Measurements from ENCODE around the gene RYR2.

Gene RYR2

DNA sequence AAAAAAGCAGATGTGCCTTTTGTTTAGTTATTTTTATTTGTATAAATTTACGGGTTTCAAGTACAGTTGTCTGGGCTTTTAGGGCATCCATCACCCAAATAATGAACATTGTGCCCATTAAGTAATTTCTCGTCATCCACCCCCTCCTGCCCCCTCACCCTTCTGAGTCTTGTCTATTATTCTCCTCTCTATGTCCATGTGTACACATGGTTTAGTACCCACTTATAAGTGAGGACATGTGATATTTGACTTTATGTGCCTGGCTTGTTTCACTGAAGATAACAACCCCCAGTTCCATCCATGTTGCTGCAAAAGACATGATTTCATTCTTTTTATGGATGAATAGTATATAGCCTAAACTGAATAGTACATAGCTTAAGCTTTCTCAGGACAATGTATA lies 659.5 kb downstream of the RYR2 start:
- no peak for TF ChIP-seq POLR2A (IDR thresholded peaks at IDR 0.05; ENCODE audit: low read depth, low read length)
- no peak for TF ChIP-seq TAF1 (IDR thresholded peaks at IDR 0.05; ENCODE audit: borderline replicate concordance, low read depth, low read length)
- no peak for TF ChIP-seq POLR2AphosphoS5 (IDR thresholded peaks at IDR 0.05; ENCODE audit: low read depth, low read length)
- DNase-seq (ENCODE audit: insufficient read length): no peak
- FAIRE-seq: no peak

GRCh38 chr1:237702161-237702560 lies 660.2 kb downstream of the RYR2 start:
- no peak for DNase-seq (ENCODE audit: insufficient read length)
- no peak for FAIRE-seq
- TF ChIP-seq POLR2A (IDR thresholded peaks at IDR 0.05; ENCODE audit: low read depth, low read length): no peak
- TF ChIP-seq POLR2AphosphoS5 (IDR thresholded peaks at IDR 0.05; ENCODE audit: low read depth, low read length): no peak
- no peak for TF ChIP-seq TAF1 (IDR thresholded peaks at IDR 0.05; ENCODE audit: borderline replicate concordance, low read depth, low read length)

DNA sequence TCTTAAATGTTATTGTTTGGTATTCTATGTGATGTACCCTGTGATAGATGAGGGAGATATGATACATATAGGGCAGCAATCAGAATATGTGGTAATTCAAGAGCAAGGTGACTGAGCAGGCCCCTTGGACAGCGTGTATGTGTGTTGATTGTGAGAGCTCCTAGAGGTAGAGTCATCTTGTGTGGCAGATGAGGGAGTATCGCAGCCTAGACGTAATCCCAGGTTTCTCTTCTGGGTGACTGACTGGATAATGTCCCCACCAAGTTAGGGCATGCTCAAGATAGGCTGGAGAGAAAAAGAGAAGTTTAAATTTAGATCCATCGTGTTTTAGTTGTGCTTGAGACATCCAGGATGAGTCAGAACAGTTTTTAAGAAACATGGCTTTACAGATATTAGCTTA lies 663.5 kb downstream of the RYR2 start:
- FAIRE-seq: no peak
- DNase-seq (ENCODE audit: insufficient read length): no peak

DNA sequence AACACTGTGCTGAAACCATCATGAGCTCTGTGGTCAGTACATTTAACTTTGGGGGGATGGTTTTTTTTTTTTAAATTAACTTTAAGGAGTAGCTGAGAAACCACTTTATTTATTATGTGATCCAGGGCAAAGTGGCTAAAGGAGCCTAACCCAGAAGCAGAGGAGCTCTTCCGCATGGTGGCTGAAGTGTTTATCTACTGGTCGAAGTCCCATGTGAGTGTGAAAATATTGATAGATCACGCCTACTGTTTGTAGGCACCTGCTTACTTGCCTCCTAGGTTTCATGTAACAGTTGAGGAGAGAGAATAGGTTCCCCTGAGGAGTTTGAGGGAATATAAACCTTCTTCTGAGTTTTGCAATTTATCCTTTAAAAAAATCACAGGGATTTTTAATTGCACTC lies 667.4 kb downstream of the RYR2 start:
- DNase-seq (ENCODE audit: insufficient read length) (no peak), FAIRE-seq (no peak)
- TF ChIP-seq POLR2A (IDR thresholded peaks at IDR 0.05; ENCODE audit: low read depth, low read length): no peak
- no peak for TF ChIP-seq TAF1 (IDR thresholded peaks at IDR 0.05; ENCODE audit: borderline replicate concordance, low read depth, low read length)
- TF ChIP-seq POLR2AphosphoS5 (IDR thresholded peaks at IDR 0.05; ENCODE audit: low read depth, low read length): no peak

More for the DNA sequence above, 663.5 kb downstream of the RYR2 start:
- TF ChIP-seq TAF1 (IDR thresholded peaks at IDR 0.05; ENCODE audit: borderline replicate concordance, low read depth, low read length): no peak

- TF ChIP-seq POLR2A (IDR thresholded peaks at IDR 0.05; ENCODE audit: low read depth, low read length): no peak
- no peak for TF ChIP-seq TAF1 (IDR thresholded peaks at IDR 0.05; ENCODE audit: borderline replicate concordance, low read depth, low read length)
- no peak for TF ChIP-seq POLR2AphosphoS5 (IDR thresholded peaks at IDR 0.05; ENCODE audit: low read depth, low read length)
- FAIRE-seq (no peak), DNase-seq (ENCODE audit: insufficient read length) (no peak)
These were observed 669.3 kb downstream of the RYR2 start for GRCh38 chr1:237711281-237711680.

- no peak for FAIRE-seq
- TF ChIP-seq TAF1 (IDR thresholded peaks at IDR 0.05; ENCODE audit: borderline replicate concordance, low read depth, low read length): no peak
- no peak for TF ChIP-seq POLR2AphosphoS5 (IDR thresholded peaks at IDR 0.05; ENCODE audit: low read depth, low read length)
- TF ChIP-seq POLR2A (IDR thresholded peaks at IDR 0.05; ENCODE audit: low read depth, low read length): no peak
These were observed 670.1 kb downstream of the RYR2 start for GRCh38 chr1:237712082-237712481.

DNA sequence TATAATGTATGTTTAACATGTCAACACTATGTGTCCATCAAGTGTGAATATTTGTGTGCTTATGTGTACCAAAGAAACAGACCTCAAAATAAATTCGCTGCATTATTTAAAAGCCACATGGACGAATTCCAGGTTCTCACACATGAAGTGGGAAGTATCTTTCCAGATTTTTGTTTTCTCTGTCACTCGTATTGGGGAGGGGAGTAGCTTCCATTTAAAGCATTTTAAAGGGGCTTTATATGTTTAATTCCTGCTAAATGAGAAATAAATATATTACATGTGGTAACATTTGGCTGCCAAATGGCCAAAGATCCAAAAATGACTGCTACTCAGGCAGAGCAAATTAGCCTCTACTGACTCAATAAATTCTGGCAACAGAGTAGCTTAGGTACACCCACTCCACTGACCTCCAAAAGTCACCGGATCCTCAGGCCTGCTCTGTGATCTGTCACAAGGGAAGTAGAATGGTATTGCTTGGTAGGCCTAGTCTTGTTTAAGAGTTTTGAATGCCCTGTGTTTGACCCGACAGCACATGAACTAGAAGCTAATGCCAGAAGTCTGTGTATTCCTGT lies 670.7 kb downstream of the RYR2 start:
- no peak for DNase-seq (ENCODE audit: insufficient read length)
- FAIRE-seq: no peak
- TF ChIP-seq POLR2AphosphoS5 (IDR thresholded peaks at IDR 0.05; ENCODE audit: low read depth, low read length) (no peak), POLR2A (IDR thresholded peaks at IDR 0.05; ENCODE audit: low read depth, low read length) (no peak), TAF1 (IDR thresholded peaks at IDR 0.05; ENCODE audit: borderline replicate concordance, low read depth, low read length) (no peak)

More at GRCh38 chr1:237712082-237712481, 670.1 kb downstream of the RYR2 start:
- no peak for DNase-seq (ENCODE audit: insufficient read length)

- DNase-seq (ENCODE audit: insufficient read length): no peak
- TF ChIP-seq POLR2AphosphoS5 (IDR thresholded peaks at IDR 0.05; ENCODE audit: low read depth, low read length) (no peak), POLR2A (IDR thresholded peaks at IDR 0.05; ENCODE audit: low read depth, low read length) (no peak), TAF1 (IDR thresholded peaks at IDR 0.05; ENCODE audit: borderline replicate concordance, low read depth, low read length) (no peak)
- FAIRE-seq: no peak
These were observed 671.9 kb downstream of the RYR2 start for GRCh38 chr1:237713916-237714315.

- no peak for FAIRE-seq
- TF ChIP-seq POLR2A (IDR thresholded peaks at IDR 0.05; ENCODE audit: low read depth, low read length): no peak
- TF ChIP-seq POLR2AphosphoS5 (IDR thresholded peaks at IDR 0.05; ENCODE audit: low read depth, low read length): no peak
- TF ChIP-seq TAF1 (IDR thresholded peaks at IDR 0.05; ENCODE audit: borderline replicate concordance, low read depth, low read length): no peak
- no peak for DNase-seq (ENCODE audit: insufficient read length)
These were observed 675.1 kb downstream of the RYR2 start for GRCh38 chr1:237717106-237717505.

GRCh38 chr1:237730826-237731350 lies 688.9 kb downstream of the RYR2 start:
- DNase-seq (ENCODE audit: insufficient read length): no peak
- no peak for FAIRE-seq
- TF ChIP-seq POLR2A (IDR thresholded peaks at IDR 0.05; ENCODE audit: low read depth, low read length) (no peak), POLR2AphosphoS5 (IDR thresholded peaks at IDR 0.05; ENCODE audit: low read depth, low read length) (no peak), TAF1 (IDR thresholded peaks at IDR 0.05; ENCODE audit: borderline replicate concordance, low read depth, low read length) (no peak)

DNA sequence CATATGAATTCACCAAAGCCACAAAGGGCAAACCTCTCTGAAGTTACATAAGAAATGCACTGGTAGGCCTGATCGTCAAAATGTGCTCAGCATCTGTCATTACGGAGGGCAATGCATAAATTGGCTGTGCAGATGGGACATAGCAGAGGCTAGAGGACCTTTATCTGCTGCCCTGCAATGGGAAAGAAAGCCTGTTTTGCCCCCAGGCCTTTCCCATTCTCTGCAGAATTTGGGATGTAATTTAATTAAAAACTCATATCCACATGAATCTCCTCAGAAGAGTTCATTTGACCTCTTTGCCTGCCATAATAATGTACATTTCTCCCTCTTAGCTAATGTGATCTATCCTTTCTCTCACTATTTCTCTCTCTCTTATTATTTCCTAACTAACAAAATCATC lies 690.7 kb downstream of the RYR2 start:
- FAIRE-seq (no peak), DNase-seq (ENCODE audit: insufficient read length) (no peak)
- no peak for TF ChIP-seq POLR2AphosphoS5 (IDR thresholded peaks at IDR 0.05; ENCODE audit: low read depth, low read length)
- TF ChIP-seq TAF1 (IDR thresholded peaks at IDR 0.05; ENCODE audit: borderline replicate concordance, low read depth, low read length): no peak
- TF ChIP-seq POLR2A (IDR thresholded peaks at IDR 0.05; ENCODE audit: low read depth, low read length): no peak

GRCh38 chr1:237736372-237737029 lies 694.5 kb downstream of the RYR2 start:
- DNase-seq (ENCODE audit: insufficient read length): no peak

More at GRCh38 chr1:237736372-237737029, 694.5 kb downstream of the RYR2 start:
- no peak for TF ChIP-seq POLR2AphosphoS5 (IDR thresholded peaks at IDR 0.05; ENCODE audit: low read depth, low read length)
- TF ChIP-seq TAF1 (IDR thresholded peaks at IDR 0.05; ENCODE audit: borderline replicate concordance, low read depth, low read length): no peak
- TF ChIP-seq POLR2A (IDR thresholded peaks at IDR 0.05; ENCODE audit: low read depth, low read length): no peak
- no peak for FAIRE-seq
